Colonic mucosa (tissue), 4 donors: ENCODE results near the gene RPUSD3. TPM values are rescaled to one million over a fixed set of nuclear protein-coding genes. Genes with fewer than 3 reads are reported as not detected.

ENCODE experiments used
- DNase-seq: peaks from one replicate; pipeline ENCODE4 v3.0.0-alpha.2; 2020
- H3K27ac ChIP-seq: fragments of 200-600 bp; one replicate; pipeline ENCODE4 v1.8.0; 2021
- H3K27me3 ChIP-seq: fragments of 200-600 bp; one replicate; pipeline ENCODE4 v1.8.0; 2021
- H3K36me3 ChIP-seq: fragments of 200-600 bp; one replicate; pipeline ENCODE4 v1.8.0; 2021
- H3K4me1 ChIP-seq: fragments of 200-600 bp; one replicate; pipeline ENCODE4 v1.8.0; 2021; ENCODE audit warnings: mild to moderate bottlenecking
- H3K4me3 ChIP-seq: fragments of 200-600 bp; one replicate; pipeline ENCODE4 v1.8.0; 2021
- H3K9ac ChIP-seq, 2 donors: one replicate each; pipeline ENCODE4 v1.7.0; 2013; ENCODE audit warnings: control low read depth in 2 of 2, low read depth in 2 of 2, low read length in 2 of 2
- H3K9me3 ChIP-seq: fragments of 200-600 bp; one replicate; pipeline ENCODE4 v1.8.0; 2021
- CTCF ChIP-seq: fragments of 200-600 bp; IDR thresholded peaks from one replicate; pipeline ENCODE4 v1.8.0; 2022; ENCODE audit warnings: antibody characterized with exemption, mild to moderate bottlenecking
- intact Hi-C: fragments of 100-400 bp; cut with DNase I; formaldehyde crosslinking; loops from one replicate; pipeline ENCODE4 v1.14.1; 2022
- total RNA-seq, 2 donors: library from RNA; stranded (reverse); fragmentation: NEBNext Ultra II Directional in 1 of 2; extraction: Animal tissue kit (Norgen Biotek cat#: 25700) in 1 of 2; gene quantifications; one replicate each; pipeline ENCODE4 v1.2.1, GENCODE V29; 2021
- donor health status: healthy.
- donor health status: DM: no; HTN: no; CAD: no.
- donor health status: DM: no; HTN: no; CAD: no.

The RPUSD3 gene, protein sequence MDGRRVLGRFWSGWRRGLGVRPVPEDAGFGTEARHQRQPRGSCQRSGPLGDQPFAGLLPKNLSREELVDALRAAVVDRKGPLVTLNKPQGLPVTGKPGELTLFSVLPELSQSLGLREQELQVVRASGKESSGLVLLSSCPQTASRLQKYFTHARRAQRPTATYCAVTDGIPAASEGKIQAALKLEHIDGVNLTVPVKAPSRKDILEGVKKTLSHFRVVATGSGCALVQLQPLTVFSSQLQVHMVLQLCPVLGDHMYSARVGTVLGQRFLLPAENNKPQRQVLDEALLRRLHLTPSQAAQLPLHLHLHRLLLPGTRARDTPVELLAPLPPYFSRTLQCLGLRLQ
- 10 to 100 TPM; 24.8 to 42.9 TPM for total RNA-seq

- no peak for TF ChIP-seq CTCF
Observed at GRCh38 chr3:9843715-9844438, at the start of gene RPUSD3. Gene RPUSD3, minus strand, starts transcription at chr3:9844008. Its CDS starts 18 bp downstream, at chr3:9843990.

DNA sequence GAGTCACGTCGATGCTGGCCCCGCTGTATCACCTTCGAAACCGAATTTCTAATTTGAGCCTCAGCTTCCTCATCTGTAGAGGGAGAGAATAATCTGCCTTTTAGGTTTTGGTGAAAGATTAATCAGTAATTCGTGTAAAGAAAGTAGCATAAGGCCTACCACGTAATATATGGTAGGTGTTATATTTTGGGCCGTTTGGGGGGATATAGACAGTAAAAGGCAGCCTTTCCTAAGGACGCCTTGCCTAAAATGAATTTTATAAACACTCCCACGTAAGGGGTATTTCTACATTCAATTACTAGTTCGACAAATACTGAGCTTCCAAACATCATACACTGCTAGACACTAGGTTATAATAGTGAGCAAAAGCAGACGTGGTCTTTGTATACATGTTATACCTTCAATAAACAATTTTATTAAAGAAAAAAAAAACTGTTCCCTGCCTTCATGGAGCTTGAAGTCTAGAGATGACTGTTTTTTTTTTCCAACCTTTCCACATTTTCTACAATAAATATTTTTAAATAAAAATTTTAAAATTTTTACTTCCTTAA lies 47.3 kb upstream of the RPUSD3 start:
- peak overlapping the region; percentile 86 for H3K27ac ChIP-seq
- intact Hi-C loops, result no loop called here
- H3K4me3 ChIP-seq, result peak overlapping the region; percentile 67
- H3K9me3 ChIP-seq, result no peaks in the 10 kb centered on the region
- DNase-seq, result no peak
- peaks cover 4% of the 10 kb centered on the region for H3K4me1 ChIP-seq
- no peak for TF ChIP-seq CTCF
- peak overlapping the region; percentile 90 to 96 for H3K9ac ChIP-seq
- H3K27me3 ChIP-seq, result no peaks in the 10 kb centered on the region
- no peaks in the 10 kb centered on the region for H3K36me3 ChIP-seq

More at GRCh38 chr3:9843715-9844438, at the start of gene RPUSD3:
- Histone ChIP-seq H3K4me1 (peaks cover 9% of the 10 kb centered on the region), H3K27ac (peak within 1 kb of the TSS; percentile 70), H3K4me3 (peak within 1 kb of the TSS; percentile 67), H3K27me3 (no peaks in the 10 kb centered on the region), H3K9ac (peak within 1 kb of the TSS; percentile 80 to 89), H3K36me3 (no peaks in the 10 kb centered on the region), H3K9me3 (no peaks in the 10 kb centered on the region)
- peak; percentile 100 for DNase-seq
- intact Hi-C loops, result no loop called here

DNA sequence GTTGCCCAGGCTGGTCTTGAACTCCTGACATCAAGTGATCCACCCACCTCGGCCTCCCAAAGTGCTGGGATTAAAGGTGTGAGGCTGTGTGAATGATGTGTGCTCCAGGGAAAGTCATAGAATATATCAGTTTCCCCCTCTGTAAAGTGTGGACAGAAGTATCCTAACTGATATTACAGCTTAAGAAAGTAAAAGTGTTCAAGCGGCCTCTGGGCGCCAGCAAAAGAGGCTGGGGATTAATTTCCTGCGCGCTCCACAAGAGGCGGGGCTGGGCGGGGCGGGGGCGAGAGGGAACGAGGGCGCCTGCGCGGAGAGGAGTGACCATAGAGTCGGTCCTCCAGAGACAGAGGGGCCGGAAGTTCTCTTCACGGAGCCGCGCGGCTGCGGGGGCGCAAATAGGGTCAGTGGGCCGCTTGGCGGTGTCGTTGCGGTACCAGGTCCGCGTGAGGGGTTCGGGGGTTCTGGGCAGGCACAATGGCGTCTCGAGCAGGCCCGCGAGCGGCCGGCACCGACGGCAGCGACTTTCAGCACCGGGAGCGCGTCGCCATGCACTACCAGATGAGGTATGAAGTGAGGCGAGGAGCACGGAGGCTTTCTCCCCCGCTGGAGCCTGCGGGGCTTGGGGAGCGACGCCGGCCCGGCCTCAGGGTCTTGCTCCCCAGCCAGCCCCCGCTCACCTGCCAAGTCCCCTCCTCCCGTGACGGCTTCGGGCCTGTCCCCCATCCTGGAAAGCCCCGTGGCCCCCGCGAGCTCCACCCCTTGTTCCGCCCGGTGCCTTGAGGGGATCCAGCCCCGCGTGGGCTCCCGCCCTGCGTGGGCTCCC lies 46.7 kb upstream of the RPUSD3 start, which contains the start of gene JAGN1:
JAGN1 (plus strand) TSS at position 362 of the 823 bp plus-strand sequence; CDS start at position 475, 113 bp downstream.
- intact Hi-C loops, result no loop called here
- H3K27ac ChIP-seq, result peak within 1 kb of the TSS; percentile 86
- H3K4me3 ChIP-seq, result peak within 1 kb of the TSS; percentile 67
- H3K9ac ChIP-seq, result peak within 1 kb of the TSS; percentile 90 to 96
- H3K9me3 ChIP-seq, result no peaks in the 10 kb centered on the region
- peak; percentile 94 for DNase-seq
- H3K27me3 ChIP-seq, result no peaks in the 10 kb centered on the region
- no peak for TF ChIP-seq CTCF
- no peaks in the 10 kb centered on the region for H3K36me3 ChIP-seq
- peaks cover 4% of the 10 kb centered on the region for H3K4me1 ChIP-seq

- no peak overlapping the region for H3K9ac ChIP-seq
- no peak overlapping the region for H3K4me3 ChIP-seq
- intact Hi-C loops, result no loop called here
- no peaks in the 10 kb centered on the region for H3K9me3 ChIP-seq
- no peak for TF ChIP-seq CTCF
- no peaks in the 10 kb centered on the region for H3K36me3 ChIP-seq
- DNase-seq, result no peak
- no peaks in the 10 kb centered on the region for H3K27me3 ChIP-seq
- H3K4me1 ChIP-seq, result peaks cover 4% of the 10 kb centered on the region
- no peak overlapping the region for H3K27ac ChIP-seq
Observed at GRCh38 chr3:9889405-9889804, 45.6 kb upstream of the RPUSD3 start.

- Histone ChIP-seq H3K9ac (no peak overlapping the region), H3K4me3 (no peak overlapping the region), H3K36me3 (no peaks in the 10 kb centered on the region), H3K27me3 (no peaks in the 10 kb centered on the region), H3K27ac (no peak overlapping the region), H3K9me3 (no peaks in the 10 kb centered on the region), H3K4me1 (peaks cover 4% of the 10 kb centered on the region)
- TF ChIP-seq CTCF, result no peak
- no peak for DNase-seq
- intact Hi-C loops, result no loop called here
Observed at GRCh38 chr3:9888540-9888939, 44.7 kb upstream of the RPUSD3 start.
